GM19043 (cell line): ENCODE data around the gene MFSD6L.

Experiments
- ATAC-seq: cut with Tn5 transposase; IDR thresholded peaks from one replicate; pipeline ENCODE4 v1.9.1; 2021; ENCODE audit warnings: low read depth; ENCODE audit not compliant: unreplicated experiment

Gene MFSD6L, protein sequence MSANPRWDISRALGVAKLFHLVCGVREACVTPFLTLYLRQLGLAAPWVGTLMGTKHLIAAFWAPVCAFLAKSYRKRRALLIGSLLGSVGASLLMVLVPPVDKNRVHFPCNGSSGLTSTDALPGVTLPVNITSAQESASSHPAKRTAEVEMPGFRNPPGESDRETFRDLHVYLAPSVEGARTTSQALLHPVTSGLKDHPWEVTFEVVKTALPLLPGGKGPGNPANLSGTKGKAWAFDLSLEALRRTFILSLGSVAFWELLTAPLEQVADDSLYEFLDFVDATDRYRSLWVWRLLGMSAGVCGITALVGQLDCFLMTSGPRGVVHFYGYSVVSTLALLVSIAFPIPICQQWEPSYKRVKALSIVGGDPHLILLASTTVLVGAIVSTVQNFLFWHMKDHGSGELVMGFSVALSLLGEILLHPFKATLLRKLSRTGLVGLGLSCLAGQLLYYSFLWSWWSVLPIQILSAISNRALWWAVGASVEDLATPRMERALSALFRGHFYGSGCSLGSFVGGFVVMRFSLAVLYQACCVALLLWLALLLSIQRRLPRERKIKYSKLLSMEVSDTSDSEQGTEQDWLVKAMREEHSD

DNA sequence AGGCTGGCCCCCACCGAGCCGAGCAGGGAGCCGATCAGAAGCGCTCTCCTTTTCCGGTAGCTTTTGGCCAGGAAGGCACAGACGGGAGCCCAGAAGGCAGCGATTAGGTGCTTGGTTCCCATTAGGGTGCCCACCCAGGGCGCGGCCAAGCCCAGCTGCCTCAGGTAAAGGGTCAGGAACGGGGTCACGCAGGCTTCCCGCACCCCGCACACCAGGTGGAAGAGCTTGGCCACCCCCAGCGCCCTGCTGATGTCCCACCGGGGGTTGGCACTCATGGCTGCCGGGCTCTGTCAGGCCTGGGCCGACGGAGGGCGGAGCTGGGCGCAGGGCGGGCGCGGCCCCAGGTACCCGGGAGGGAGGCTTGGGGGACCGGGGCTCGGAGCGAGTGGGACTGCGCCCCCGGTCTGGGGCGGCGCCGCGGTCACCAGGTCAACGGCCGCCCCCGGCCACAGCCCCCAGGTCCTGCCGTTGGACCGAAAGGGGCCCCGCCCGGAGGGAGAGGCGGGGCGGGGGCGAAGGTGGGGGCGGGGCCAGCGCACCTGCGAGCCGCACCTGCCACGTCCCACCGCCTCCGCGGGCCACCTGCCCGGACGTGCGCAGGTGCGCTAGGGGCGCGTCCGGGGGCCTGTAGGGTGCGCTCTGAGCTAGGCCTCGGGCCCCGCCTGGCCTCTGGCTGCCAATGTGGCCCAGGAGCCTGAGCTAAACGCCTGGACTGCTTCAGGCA, at the start of gene MFSD6L:
MFSD6L (minus strand) TSS at position 520 of the 724 bp plus-strand sequence; CDS start at position 275, 245 bp downstream.
- no peak for ATAC-seq

DNA sequence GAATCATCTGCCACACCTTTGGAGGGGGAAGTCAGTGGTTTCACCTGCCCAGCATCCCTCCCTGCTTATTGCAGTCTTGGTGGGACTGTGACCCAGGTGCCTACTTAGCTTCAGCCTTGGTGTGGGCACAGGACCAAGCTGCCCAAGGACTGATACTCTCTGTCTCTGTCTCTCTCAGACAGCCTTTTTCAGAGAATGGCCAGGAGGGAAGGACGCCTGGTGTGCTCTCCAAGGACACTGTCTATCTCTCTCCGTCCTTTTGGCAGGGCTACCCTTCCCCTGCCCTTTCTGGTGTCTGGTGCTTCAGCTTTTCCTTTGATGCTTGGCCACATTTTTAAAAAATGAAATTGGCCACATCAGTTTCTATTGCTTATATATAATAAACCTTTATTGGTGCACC, 48.7 kb upstream of the MFSD6L start:
- no peak for ATAC-seq

DNA sequence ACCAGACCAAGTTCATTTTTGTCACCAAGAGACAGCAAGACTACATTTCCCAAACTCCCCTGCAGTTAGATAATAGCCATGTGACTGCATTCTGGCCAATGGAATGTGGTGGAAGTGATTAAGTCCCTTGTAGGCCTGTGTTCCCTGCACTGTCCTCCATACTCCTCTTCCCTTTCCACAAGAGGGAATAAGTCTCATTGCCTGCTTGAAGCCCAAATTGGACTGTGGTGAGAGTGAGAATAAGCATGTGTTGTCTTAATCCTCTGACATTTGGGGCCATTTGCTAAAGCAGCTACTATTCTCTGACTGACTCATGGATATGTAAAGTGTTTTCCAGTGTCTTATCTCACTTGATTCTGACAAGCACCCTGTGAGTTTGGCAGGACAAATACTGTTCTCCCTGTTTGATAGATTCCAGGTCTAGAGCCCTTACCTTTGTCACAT, 47.6 kb upstream of the MFSD6L start:
- ATAC-seq = no peak

DNA sequence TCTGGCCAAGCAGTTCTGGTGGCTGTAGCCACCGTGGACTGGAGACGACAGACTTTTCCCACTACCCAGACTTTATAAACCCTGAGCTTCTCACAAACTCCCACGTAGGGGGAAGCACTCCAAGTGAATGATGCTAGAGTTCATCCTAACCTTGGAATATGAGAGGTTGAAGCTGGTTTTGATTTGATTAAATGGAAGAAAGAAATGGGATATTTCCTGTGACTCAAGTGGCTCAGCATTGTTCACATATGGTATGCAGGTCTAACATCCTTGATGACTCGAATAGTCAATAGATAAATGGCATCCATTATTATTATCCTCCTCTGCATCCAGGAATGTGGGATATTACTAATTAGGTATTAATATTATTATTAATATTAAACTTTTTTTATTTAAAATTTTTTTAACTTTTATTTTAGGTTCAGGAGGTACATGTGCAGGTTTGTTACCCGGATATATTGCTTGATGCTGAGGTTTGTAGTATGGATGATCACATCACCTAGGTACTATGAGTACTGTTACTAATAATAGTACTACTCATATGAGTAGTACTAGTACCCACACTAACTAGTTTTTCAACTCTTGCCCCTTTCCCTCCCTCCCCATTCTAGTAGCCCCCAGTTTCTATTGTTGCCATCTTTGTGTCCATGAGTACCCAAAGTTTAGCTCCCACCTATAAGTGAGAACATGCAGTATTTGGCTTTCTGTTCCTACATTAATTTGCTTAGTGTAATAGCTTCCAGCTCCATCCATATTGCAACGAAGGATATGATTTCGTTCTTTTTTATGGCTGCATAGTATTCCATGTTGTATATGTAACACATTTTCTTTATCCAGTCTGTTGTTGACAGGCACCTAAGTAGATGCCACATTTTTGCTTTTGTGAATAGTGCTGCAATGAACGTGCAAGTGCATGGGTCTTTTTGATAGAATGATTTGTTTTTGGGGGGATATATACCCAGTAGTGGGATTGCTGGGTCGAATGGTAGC, 45.4 kb upstream of the MFSD6L start:
- no peak for ATAC-seq

DNA sequence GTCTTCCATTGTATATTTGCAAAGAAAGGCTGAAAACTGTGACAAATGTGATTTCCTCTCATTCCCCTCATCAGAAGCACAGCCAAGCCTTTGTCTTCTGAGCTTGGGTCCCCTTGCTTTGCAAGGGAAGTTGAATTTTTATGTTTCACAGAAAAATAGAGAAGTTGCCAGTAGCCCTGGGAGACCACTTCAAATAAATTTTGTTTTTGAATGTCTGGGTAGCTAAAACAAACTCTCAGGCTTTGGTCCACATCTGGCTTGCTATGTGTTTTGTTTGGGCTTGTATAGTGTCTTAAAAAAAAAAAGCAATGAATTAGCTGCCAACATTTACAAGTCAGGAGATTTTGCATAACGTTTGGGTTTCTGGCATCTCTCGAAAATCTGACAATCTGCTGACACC, 44.2 kb upstream of the MFSD6L start:
- ATAC-seq = no peak

DNA sequence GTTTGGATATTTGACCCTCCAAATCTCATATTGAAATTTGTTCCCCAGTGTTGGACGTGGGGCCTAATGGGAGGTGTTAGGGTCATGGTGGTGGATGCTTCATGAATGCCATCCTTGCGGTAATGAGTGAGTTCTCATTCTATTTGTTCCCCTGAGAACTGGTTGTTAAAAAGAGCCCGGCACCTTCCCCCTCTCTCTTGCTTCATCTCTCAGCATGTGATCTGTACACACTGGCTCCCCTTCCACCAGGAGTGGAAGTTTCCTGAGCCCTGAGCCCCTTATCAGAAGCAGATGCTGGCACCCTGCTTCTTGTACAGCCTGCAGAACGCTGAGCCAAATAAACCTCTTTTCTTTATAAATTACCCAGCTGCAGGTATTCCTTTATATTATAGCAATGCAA, 42.7 kb upstream of the MFSD6L start:
- ATAC-seq = no peak

DNA sequence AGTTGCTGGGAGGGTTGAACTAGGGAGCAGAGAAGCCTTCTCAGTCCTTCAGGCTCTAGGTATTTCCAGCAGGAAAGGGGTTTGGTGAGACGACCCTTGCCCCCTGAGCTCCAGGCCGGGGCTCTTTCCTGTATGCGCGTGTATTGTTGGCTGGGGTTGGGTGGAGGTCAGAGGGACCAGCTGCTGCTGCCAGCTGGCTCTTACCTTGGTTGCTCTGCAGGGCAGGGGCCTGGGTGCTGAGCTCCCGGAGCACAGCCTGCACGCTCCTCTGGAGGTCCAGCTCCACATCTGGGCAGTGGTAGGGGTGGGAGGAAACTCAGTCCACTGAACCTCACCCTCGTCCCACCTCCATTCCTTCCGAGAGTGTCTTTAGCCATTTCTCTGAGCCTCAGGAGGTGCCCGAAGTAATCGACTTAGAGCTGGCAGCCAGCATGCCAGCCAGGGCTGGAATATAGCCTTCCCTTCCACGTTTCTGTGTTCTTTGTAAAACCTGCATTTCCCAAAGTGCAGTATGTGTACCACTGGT, 40.3 kb upstream of the MFSD6L start:
- no peak for ATAC-seq

DNA sequence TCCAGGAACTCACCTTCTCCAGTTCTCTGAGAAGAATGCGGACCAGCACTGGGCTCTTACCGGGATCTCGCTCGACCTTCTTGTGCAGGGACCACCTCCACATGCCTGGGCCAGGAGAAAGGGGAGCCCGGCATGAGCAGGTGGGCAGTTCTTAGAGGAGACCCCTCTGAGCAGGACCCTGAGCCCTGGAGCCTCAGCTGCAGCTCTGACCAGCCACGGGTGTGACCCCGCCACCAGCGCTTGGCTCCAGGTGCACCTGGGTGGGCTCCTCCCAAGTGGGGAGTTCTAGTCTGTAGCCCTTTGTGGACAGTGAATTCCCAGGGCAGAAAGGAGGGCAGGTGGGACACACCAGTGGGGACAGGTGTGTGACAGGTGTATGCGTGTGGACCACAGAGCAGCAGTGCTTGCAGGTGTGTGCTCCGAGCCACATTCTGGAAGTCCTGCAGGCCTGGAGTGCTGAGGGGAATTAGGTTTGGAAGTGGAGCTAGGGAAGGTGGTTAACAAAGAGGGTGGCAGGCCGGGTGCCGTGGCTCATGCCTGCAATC, 39.5 kb upstream of the MFSD6L start:
- no peak for ATAC-seq

DNA sequence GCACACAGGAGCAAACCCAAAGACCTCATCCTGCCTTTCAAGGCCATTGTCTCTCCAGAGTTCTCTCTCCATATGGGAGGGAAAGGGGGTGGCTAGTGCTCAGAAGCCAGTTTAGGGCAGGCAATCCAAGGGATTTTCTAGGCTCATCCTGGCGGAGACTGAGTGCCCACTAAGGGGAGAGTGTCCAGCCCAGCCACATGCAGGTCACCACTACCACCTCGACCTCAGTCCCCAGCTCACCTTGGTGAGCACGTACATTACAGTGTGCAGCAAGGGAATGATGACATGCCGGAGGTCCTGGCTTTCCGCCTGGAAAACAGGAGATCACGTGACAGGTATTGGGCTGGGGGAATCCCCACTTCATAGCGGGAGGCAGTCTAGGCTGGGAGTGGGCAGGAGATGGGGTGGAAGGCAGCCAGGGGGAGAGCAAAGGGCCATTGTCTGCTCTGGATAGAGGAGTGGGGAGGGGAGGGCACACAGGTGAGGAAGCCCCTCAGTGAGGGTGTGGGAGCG, 38.5 kb upstream of the MFSD6L start:
- no peak for ATAC-seq

DNA sequence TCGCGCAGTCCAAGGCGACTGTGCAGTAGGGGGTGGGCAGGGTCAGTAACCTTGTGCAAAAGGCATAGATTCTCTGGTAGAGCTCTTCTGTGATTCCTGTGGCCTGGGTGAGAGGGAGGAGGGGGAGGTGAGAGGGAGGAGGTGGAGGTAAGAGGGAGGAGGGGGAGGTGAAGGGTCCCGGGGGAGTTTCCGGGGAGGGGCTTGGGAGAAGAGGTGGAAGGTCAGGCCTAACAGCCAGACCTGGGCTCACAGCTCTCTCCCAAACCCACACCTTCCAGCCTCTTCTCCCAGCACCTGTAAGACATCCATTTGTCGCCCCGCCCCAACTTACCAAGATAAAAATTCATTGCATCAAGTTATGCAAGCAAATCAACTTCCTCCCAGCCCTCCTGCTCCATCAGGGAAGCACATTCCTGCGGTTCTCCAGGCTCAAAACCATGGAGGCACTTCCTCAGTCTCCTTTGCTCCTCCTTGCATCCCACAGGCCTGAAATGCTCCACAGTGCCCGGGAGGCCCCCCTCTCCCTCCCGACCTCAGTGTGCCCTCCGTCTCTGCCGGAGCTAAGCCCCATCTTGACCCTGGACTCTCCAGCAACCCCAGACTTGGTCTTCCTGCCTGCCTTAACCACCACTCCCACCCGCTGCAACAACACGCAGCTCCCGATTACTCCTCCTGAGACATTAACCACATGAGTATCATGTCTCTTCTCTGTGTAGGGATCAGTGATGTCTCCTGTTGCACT, 37.8 kb upstream of the MFSD6L start:
- no peak for ATAC-seq

DNA sequence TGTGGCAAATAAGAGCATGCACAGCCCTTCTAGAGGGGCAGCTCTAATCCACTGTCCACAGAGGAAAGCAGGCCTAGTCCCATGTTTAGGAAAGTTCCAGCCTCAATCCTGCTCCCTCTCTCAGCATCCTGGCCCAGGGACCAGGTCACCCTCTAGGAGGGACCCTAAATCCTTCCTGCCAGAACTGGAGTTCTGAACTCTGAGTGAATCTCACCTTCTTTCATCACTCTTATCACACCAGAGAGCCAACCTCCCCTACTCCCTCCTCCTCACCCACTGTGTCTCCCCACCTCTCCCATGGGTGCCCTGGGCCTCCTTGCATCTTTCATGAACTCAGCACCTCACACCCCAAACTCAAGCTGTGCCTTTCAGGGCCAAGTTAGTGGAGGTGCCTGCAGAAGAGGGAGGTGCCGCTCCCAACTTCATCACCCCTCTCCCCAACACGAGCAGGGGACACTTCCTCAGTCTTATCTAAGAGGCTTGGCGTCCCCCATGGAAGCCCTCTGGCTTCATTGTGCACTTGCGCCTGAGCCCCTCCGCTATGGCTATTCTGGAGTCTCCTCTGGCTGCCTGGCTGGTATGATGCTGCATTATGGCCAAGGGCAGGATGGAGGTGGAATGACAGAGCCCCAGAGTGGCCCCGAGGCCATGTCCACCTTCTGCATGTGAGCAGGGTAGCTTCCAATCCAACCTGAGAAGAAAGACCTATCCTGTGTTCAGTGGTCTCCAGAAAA, 36.6 kb upstream of the MFSD6L start:
- ATAC-seq = no peak

DNA sequence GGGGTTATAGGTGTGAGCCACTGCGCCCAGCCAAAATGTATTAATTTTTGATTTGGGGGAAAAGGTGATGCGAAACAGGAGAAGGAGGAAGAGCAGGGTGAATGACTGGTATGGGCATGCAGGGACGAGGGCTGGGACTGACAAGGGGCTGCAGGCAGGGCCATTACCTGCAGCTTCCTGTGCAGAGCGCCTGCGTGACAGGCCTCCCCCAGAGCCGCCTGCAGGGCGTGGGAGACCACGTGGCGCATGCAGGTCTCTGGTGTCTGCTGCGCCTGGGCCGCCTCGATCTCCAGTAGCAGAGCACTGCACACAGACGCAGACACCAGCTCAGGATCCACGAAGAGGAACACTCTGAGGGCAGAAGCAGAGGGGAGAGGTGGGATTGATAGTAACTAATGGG, 35.9 kb upstream of the MFSD6L start:
- ATAC-seq = no peak

DNA sequence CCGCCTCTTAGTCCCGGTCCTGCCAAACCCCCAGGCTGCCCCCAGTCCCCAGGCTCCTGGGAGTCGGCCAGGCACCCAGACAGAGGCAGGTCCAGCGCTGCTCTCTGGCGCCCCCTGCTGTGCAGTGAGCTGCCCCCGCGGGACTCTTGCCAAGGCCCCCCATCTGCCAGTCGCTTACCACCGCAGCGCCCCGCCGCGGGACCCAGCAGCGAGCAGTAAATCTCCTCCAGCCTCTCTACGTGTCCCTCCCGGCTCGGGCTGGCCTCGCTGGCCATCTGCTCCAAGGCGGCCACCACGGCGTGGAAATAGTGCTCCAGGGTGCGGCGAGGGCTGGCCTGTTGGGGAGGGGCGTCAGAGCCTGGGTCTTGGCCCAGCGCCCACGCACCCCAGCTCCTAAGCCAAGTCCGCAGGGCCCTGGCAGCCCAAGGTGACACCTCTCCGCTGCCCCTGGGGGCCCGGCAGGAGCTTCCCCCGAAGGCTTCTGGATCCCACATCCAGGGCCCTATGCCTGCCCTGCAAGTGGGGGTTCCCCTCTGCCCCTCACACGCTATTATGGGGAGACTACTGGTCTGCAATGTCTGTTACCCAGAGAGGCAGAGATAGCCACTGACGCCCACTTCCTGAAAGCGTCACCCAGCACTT, 33.7 kb upstream of the MFSD6L start:
- ATAC-seq = no peak

DNA sequence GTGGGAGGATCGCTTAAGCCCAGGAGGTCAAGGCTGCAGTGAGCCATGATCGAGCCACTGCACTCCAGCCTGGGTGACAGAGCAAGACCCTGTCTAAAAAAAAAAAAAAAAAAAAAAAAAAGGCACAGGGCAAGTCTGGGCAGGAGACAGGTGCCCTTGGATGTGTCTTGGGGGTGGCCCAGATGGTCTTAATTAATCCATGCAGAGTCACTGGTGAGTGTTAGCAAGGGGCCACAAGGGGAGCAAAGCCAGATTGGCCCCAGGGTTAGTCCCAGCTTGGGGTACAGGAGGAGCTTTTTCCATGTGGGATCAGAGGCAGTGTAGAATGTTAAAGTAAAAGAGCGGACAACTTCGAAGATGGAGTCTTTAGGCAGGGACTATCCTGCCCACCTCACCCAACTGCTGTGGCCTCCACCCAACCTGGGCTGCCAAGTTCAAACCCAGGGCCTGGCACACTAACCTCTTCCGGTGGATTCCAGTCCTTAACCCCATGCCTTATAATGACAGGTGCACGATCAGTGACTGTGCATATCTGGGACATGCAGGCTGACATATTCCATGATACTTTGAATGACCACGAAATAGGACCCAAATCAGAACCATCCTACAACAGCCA, 32.2 kb upstream of the MFSD6L start:
- ATAC-seq = no peak

DNA sequence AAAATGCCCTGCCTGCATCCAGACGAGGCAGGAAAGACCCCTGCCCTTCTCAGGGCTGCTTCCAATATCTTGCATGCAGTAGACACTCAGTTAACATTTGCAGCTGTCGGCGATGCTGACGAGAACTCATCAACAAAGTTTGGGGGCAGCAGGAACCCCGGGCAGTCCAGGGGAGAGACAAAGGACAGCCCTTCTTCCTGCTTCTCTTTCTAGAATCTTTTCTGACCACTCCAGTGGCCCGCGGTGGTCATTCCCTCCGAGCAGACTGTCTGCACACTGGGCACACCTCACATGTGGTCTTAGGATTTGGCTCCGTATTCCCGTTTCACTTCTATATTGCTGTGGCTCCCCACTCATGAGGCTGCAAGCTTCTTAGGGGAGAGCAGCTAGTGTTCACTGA, 31.0 kb upstream of the MFSD6L start:
- ATAC-seq = no peak

DNA sequence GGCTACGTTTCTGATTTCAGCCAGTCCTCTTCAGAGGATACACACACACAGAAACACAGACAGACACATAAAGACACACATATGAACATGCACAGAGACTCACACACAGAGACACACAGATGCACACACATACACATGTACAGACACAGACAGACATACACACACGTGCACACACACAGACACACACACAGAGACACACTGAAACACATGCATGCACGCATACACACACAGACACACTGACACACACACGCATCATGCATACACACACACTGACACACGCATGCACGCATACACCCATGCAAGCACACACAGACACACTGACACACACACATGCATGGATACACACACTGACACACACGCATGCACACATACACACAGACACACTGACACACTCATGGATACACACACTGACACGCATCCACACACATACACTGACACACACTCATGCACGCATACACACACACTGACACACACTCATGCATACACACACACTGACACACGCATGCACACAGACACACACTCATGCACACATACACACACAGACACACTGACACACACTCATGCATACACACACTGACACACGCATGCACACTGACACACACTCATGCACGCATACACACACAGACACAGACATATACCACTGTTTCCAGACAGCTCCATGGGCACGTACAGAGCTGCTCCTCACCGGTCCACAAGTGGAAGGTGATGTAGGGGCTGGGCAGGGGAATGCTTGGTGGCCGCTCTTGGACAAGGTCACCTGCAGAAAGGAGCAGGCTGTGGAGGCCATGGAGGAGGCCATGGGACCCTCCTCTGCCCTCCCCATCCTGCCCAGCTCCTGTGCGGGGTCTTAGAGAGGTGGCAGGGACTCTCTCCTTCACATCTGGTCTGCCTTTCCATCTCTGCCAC, 30.1 kb upstream of the MFSD6L start:
- no peak for ATAC-seq

DNA sequence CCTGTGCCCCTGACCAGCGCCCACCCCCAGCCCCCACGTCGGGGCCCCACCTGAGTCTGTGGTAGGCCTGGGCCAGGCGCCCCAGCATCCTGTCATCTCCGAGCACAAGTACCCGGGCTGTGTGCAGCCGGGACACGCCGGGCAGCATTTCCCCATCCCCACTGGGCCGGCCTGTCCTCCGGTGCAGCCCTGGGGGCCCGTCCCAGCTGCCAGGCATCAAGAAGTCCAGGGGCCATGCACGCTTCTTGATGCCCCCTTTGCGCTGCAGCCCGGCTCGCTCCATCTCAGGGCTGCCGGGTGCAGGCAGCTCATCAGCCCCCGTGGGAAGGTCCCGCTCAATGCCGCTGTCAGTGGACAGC, 29.3 kb upstream of the MFSD6L start:
- no peak for ATAC-seq
